Lower leg skin (tissue), 3 donors: ENCODE measurements around the gene CLP1.

Source experiments
- CTCF ChIP-seq, 3 donors: fragments of 450-650 bp; IDR thresholded peaks; one replicate each; pipeline ENCODE4 v1.5.1; 2016; ENCODE audit warnings: antibody characterized with exemption in 3 of 3, mild to moderate bottlenecking in 3 of 3, moderate library complexity in 2 of 3
- POLR2A ChIP-seq, 2 donors: fragments of 450-650 bp; IDR thresholded peaks; one replicate each; pipeline ENCODE4 v1.6.1; 2016 to 2017; ENCODE audit warnings: antibody characterized with exemption in 2 of 2, mild to moderate bottlenecking in 1 of 2, moderate library complexity in 1 of 2

- TF ChIP-seq CTCF (IDR thresholded peaks at IDR 0.05) (no peak), POLR2A (IDR thresholded peaks at IDR 0.05) (no peak)
These were observed 11.9 kb upstream of the CLP1 start for GRCh38 chr11:57645689-57646085.
